Activated CD8-positive, alpha-beta T cell treated with anti-CD3 and anti-CD28 coated beads, Interleukin-2, amount 10 ng/mL, durations not matched to agents 7 days and 5 days (primary cell): ENCODE data around the gene CTAGE8. TPM values are rescaled to one million over a fixed set of nuclear protein-coding genes. Genes with fewer than 3 reads are reported as not detected.
"Not testable (repeated sequence)": the region's sequence is repeated elsewhere in the genome, so short reads cannot be mapped to it uniquely, and the experiment has no call there.

Experiments
- ATAC-seq: fragments of 150-1000 bp; cut with Tn5 transposase; one replicate; pipeline ENCODE4 v1.10.0; 2021; ENCODE audit warnings: moderate library complexity
- CTCF ChIA-PET: fragments of 350-600 bp; sonication (Branson Sonifier 250); formaldehyde crosslinking; loops from one replicate; lab custom pipeline; 2021; ENCODE audit warnings: antibody characterized with exemption; lab: Charles Lee
- POLR2A ChIA-PET: fragments of 350-600 bp; sonication (Branson Sonifier 250); formaldehyde crosslinking; loops from one replicate; lab custom pipeline; 2021; ENCODE audit warnings: antibody characterized with exemption; lab: Charles Lee
- DNase-seq: peaks from one replicate; pipeline ENCODE4 v3.0.0-alpha.2; 2020
- H3K27ac Mint-ChIP-seq: one replicate; pipeline ENCODE4 v1.8.0; 2021; ENCODE audit warnings: mild to moderate bottlenecking, mixed read lengths
- H3K27me3 Mint-ChIP-seq: one replicate; pipeline ENCODE4 v1.8.0; 2021; ENCODE audit warnings: low read depth, mixed read lengths
- H3K36me3 Mint-ChIP-seq: one replicate; pipeline ENCODE4 v1.8.0; 2021; ENCODE audit warnings: low read depth, mixed read lengths
- H3K4me1 Mint-ChIP-seq: one replicate; pipeline ENCODE4 v1.8.0; 2021; ENCODE audit warnings: low read depth, mixed read lengths
- H3K4me3 Mint-ChIP-seq: one replicate; pipeline ENCODE4 v1.8.0; 2021; ENCODE audit warnings: mild to moderate bottlenecking, mixed read lengths
- H3K9me3 Mint-ChIP-seq: one replicate; pipeline ENCODE4 v1.8.0; 2022; ENCODE audit warnings: mixed read lengths; ENCODE audit not compliant: insufficient read depth
- total RNA-seq, 2 experiments: library from RNA; stranded (reverse); gene quantifications; one replicate each; pipeline ENCODE4 v1.2.3, GENCODE V29; 2021

Gene CTAGE8
- total RNA-seq, 2 experiments from 2014 or later = 2.2 TPM

GRCh38 chr7:144218581-144218980 is 50.5 kb downstream of the CTAGE8 start:
- H3K27me3 Mint-ChIP-seq, POLR2A ChIA-PET, H3K36me3 Mint-ChIP-seq, H3K27ac Mint-ChIP-seq, DNase-seq, CTCF ChIA-PET, H3K4me1 Mint-ChIP-seq, H3K9me3 Mint-ChIP-seq, H3K4me3 Mint-ChIP-seq: not testable (repeated sequence)
- ATAC-seq = peak; percentile 15

- H3K36me3 Mint-ChIP-seq, DNase-seq, CTCF ChIA-PET, POLR2A ChIA-PET, H3K4me3 Mint-ChIP-seq, H3K27me3 Mint-ChIP-seq, H3K4me1 Mint-ChIP-seq, ATAC-seq, H3K27ac Mint-ChIP-seq, H3K9me3 Mint-ChIP-seq: not testable (repeated sequence)
Measured at GRCh38 chr7:144217200-144217599, 51.9 kb downstream of the CTAGE8 start.

Other genes starting within 250 kb of the CTAGE8 start
- not detected for gene OR2A5, start 220.3 kb downstream of the CTAGE8 start, total RNA-seq
- gene OR2A25, start 199.5 kb downstream of the CTAGE8 start, total RNA-seq = not detected
- gene OR2A12, start 183.0 kb downstream of the CTAGE8 start, total RNA-seq = not detected
- not detected for gene OR2A2, start 159.7 kb downstream of the CTAGE8 start, total RNA-seq
- not detected for gene OR2A14, start 146.1 kb downstream of the CTAGE8 start, total RNA-seq
- under 1 TPM in 1 of 2 experiments, not detected in 1; 0.47 TPM for gene CTAGE4, start 85.8 kb downstream of the CTAGE8 start, total RNA-seq
- gene ARHGEF35, start 73.5 kb downstream of the CTAGE8 start, total RNA-seq = 1 to 10 TPM; 2.4 to 2.6 TPM
- gene OR2A42, start 29.7 kb downstream of the CTAGE8 start, total RNA-seq = not detected
- gene OR2A7, start 4.5 kb downstream of the CTAGE8 start, total RNA-seq = 1 to 10 TPM; 1.5 to 1.6 TPM
- not detected for gene OR2A1, start 43.1 kb upstream of the CTAGE8 start, total RNA-seq
- gene ARHGEF5, start 86.1 kb upstream of the CTAGE8 start, total RNA-seq = 1 to 10 TPM; 8.2 to 10.0 TPM
- not detected for gene NOBOX, start 134.4 kb upstream of the CTAGE8 start, total RNA-seq